Epithelial cell of esophagus (primary cell): Measurements from ENCODE around the gene PAK1IP1.

Experiments used
- DNase-seq: peaks from one replicate; pipeline ENCODE4 v3.0.0; 2010; ENCODE audit warnings: low read depth
- H3K4me3 ChIP-seq: 2 replicates; pipeline ENCODE4 v1.5.1; 2011; ENCODE audit warnings: mild to moderate bottlenecking, low read length, control low read depth
- TF ChIP-seq, protein P1 (sequence below): IDR thresholded peaks from 2 replicates; pipeline ENCODE4 v1.5.1; 2011; ENCODE audit warnings: low read depth, mild to moderate bottlenecking, low read length, control low read depth, inconsistent platforms; ENCODE audit not compliant: insufficient read depth; ENCODE audit errors: missing control alignments

PAK1IP1 gene

DNA sequence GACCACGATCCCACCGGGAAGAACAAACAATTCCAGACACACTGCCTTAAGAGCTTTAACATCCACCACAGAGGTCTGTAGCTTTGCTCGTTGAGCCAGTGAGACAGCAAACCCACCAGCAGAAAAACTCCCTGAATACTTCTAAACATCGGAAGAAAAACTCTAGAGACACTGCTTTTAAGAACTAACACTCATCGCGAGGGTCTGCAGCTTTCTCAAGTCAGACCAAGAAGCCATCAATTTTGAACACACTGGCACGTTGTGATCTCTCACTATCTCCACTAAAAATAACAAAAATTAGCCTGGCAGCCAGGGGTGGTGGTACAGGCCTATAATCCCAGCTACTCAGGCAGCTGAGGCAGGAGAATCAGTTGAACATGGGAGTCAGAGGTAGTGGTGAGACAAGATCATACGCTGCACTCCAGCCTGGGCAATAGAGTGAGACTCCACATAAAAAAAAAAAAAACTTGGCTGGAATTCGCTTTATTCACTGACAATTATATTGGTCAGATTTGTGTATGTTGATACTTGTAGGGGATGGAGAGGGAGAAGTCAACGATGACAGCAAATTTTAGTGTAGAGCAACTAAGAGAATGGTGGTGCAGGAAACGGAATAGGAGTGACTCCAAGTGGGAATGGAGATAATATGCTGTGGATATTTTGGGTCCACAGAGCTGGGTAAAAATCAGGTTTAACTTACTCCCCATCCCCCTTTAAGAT, 27.2 kb downstream of the PAK1IP1 start:
- TF ChIP-seq, protein P1, sequence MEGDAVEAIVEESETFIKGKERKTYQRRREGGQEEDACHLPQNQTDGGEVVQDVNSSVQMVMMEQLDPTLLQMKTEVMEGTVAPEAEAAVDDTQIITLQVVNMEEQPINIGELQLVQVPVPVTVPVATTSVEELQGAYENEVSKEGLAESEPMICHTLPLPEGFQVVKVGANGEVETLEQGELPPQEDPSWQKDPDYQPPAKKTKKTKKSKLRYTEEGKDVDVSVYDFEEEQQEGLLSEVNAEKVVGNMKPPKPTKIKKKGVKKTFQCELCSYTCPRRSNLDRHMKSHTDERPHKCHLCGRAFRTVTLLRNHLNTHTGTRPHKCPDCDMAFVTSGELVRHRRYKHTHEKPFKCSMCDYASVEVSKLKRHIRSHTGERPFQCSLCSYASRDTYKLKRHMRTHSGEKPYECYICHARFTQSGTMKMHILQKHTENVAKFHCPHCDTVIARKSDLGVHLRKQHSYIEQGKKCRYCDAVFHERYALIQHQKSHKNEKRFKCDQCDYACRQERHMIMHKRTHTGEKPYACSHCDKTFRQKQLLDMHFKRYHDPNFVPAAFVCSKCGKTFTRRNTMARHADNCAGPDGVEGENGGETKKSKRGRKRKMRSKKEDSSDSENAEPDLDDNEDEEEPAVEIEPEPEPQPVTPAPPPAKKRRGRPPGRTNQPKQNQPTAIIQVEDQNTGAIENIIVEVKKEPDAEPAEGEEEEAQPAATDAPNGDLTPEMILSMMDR, result no peak
- peak overlapping the region; percentile 91 for H3K4me3 ChIP-seq
- no peak for DNase-seq

GRCh38 chr6:10722570-10722819, 27.7 kb downstream of the PAK1IP1 start:
- TF ChIP-seq, protein P1, result no peak
- peak overlapping the region; percentile 91 for H3K4me3 ChIP-seq
- DNase-seq, result no peak

DNA sequence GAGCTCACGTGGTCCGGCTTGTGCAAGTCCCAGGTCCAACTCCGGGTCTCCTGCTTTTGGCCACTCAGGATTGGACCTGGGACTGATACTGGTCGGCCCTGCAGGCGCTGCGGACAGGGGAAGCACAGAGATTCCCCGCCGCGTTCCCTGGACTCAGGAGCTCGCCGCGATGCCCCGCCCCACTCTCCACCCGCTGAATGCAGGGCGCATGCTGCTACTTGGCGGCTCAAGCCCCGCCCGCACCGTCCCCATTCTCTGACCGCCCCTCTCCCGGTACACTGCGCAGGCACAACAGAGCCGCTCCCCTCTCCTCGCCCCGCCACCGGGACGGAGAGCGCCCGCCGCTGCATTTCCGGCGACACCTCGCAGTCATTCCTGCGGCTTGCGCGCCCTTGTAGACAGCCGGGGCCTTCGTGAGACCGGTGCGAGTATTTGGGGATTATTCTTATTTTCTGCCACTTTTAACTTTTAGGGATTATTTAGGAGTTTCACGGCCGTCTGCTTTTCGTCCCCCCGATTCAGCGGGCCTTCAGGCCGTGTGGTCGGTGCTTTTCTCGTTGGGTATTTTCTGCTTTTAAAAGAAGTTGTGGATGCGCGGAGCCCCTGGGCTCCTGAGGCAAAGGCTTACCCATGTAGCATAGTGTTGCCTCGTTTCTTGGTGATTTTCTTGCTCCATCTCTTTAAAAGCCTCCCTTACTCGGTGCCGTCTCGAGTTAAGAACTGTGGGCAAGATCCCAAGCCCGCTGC, 28.2 kb downstream of the PAK1IP1 start, which contains the start of gene TMEM14C:
Gene TMEM14C (plus strand): TSS at position 251 of the 747 bp plus-strand sequence. CDS start 1,544 bp downstream, outside the sequence.
- TF ChIP-seq, protein P1, result no peak
- peak; percentile 99 for DNase-seq
- H3K4me3 ChIP-seq, result peak within 1 kb of the TSS; percentile 91

- no peak for DNase-seq
- TF ChIP-seq, protein P1, result no peak
- peak overlapping the region; percentile 91 for H3K4me3 ChIP-seq
Measured at GRCh38 chr6:10723567-10723881, 28.8 kb downstream of the PAK1IP1 start.

DNA sequence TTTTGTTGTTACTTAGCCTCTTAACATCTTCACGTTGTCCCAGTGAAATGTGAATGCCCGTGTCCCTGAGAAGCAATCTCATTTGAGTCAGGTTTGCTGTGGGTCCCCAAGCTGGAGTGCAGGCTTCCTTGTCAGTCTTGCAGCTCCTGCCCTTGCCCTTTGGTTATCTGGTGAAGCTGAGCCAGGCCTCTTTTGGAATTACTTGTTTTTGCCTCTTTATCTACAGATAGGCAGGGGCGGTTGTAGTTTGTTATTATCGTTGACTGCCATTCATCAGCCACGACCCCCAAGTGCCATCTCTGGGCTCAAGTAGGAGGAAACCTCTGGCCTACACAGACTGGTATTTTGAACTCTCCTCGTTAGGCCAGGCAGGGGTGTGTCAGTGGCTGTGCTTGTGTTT, 30.3 kb downstream of the PAK1IP1 start:
- no peak overlapping the region for H3K4me3 ChIP-seq
- no peak for DNase-seq
- TF ChIP-seq, protein P1, result no peak

DNA sequence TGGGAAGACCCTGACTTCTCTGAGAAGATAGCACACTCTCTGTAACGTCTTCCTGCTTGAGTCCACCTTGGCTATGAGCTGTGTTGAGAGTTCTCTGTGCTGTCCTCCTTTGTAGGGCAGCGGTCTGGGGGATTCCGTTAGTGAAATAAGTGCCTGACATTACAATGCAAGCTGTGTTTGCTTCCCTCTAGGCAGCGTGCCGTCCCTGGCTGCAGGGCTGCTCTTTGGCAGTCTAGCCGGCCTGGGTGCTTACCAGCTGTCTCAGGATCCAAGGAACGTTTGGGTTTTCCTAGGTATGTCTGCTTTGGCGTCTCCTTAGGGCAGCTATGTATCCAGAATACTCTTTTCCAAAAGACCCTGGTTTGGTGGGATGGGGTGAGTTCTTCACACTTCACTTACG, 30.9 kb downstream of the PAK1IP1 start:
- TF ChIP-seq, protein P1, result no peak
- no peak for DNase-seq
- H3K4me3 ChIP-seq, result no peak overlapping the region

DNA sequence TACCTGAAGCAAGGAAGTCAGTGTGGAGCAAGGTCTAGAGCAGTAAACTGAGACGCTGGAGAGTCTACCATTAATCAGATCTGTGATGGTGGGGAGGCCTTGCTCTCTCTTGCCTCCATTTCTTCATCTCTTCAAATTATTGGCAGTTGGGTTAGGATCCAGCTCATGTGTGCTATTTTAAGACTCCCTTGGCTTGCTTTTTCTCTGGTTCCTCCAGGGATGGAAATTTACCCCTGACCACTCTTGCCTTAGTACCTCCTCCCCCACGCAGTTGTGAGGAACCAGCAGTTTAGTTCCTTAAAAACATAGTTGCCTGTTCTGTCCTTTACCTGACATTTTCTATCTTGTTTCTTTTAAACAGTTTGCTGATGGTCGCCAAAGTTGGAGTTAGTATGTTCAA, 35.5 kb downstream of the PAK1IP1 start:
- no peak overlapping the region for H3K4me3 ChIP-seq
- TF ChIP-seq, protein P1, result no peak
- no peak for DNase-seq
